T-helper 1 cell treated with Interleukin-12 subunit alpha and Interleukin-12 subunit beta and Interleukin-4 antibody, amounts not matched to agents 30 μg/mL and 1 μg/mL, for 36 hours (primary cell): ENCODE measurements around the gene ADGRF5.

Experiments
- H3K27ac Mint-ChIP-seq: one replicate; pipeline ENCODE4 v1.8.0; 2021; ENCODE audit warnings: mild to moderate bottlenecking, mixed read lengths
- H3K27me3 Mint-ChIP-seq: one replicate; pipeline ENCODE4 v1.8.0; 2021; ENCODE audit warnings: low read depth, mixed read lengths
- H3K36me3 Mint-ChIP-seq: one replicate; pipeline ENCODE4 v1.8.0; 2021; ENCODE audit warnings: low read depth, mixed read lengths
- H3K4me1 Mint-ChIP-seq: one replicate; pipeline ENCODE4 v1.8.0; 2021; ENCODE audit warnings: low read depth, mixed read lengths
- H3K4me3 Mint-ChIP-seq: one replicate; pipeline ENCODE4 v1.8.0; 2021; ENCODE audit warnings: mild to moderate bottlenecking, moderate library complexity, mixed read lengths
- H3K9me3 Mint-ChIP-seq: one replicate; pipeline ENCODE4 v1.8.0; 2021; ENCODE audit warnings: mixed read lengths

ADGRF5 gene

DNA sequence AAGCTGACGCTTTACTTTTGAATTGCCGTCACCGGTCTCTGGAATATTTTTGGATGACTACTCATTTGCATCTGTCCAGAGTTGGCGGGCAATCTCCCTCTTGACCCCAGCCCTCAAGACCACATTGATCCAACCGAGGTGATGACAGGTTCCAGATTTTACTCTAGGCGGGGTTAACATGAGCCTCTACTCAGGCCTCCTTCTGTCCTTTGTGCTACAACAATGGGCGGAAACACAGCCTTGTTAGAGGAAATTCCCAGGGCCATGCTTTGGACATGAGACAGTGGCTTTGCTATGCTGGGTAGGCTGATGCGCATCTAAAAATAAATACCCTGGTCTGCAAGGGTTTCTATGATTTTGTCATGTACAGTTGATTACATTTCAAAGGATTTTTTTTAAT lies 27.0 kb upstream of the ADGRF5 start:
- Mint-ChIP-seq H3K27me3 (no peaks in the 10 kb centered on the region), H3K9me3 (no peaks in the 10 kb centered on the region), H3K36me3 (no peaks in the 10 kb centered on the region), H3K27ac (no peak overlapping the region), H3K4me1 (no peaks in the 10 kb centered on the region), H3K4me3 (no peak overlapping the region)

- no peak overlapping the region for H3K4me3 Mint-ChIP-seq
- H3K4me1 Mint-ChIP-seq, result no peaks in the 10 kb centered on the region
- peaks cover 1% of the 10 kb centered on the region for H3K36me3 Mint-ChIP-seq
- H3K9me3 Mint-ChIP-seq, result no peaks in the 10 kb centered on the region
- no peak overlapping the region for H3K27ac Mint-ChIP-seq
- no peaks in the 10 kb centered on the region for H3K27me3 Mint-ChIP-seq
Measured at GRCh38 chr6:46947497-46947896, 25.8 kb upstream of the ADGRF5 start.

DNA sequence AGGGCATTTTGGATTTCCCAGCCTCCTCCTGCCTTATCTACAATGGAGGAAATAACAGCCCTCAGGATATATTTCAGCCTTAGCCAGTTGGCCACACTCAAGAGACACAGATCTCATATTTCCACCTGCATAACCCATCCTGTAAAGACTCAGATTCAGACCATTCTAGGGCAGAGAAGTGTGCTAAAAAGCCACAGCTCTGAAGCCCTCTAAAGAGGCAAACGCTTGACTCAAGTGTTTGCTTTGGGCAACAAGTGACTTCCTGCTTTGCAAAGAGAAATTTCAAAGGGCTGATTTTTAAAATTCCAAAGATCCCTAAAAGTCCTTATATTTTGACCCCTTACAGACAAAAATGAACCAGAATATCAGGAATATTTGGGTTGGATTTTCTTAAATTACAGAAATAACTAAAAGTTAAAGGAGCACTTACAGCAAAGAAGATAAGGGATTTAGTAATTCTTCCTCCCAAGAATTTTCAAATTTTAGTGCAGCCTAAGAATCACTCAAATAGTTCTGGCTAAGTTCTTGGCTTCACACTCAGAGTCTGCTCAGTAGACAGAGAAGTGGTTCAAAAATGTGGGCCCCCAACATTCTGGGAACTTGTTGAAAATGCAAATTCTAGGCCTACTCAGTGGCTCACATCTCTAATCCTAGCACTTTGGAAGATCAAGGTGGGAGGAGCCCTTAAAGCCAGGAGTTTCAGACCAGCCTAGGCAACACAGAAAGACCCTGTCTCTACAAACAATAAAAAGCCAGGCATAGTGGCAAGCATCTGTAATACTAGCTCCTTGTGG lies 18.9 kb upstream of the ADGRF5 start:
- H3K4me3 Mint-ChIP-seq, result no peak overlapping the region
- no peaks in the 10 kb centered on the region for H3K4me1 Mint-ChIP-seq
- peaks cover 1% of the 10 kb centered on the region for H3K36me3 Mint-ChIP-seq
- H3K27ac Mint-ChIP-seq, result no peak overlapping the region
- no peaks in the 10 kb centered on the region for H3K27me3 Mint-ChIP-seq
- no peaks in the 10 kb centered on the region for H3K9me3 Mint-ChIP-seq

DNA sequence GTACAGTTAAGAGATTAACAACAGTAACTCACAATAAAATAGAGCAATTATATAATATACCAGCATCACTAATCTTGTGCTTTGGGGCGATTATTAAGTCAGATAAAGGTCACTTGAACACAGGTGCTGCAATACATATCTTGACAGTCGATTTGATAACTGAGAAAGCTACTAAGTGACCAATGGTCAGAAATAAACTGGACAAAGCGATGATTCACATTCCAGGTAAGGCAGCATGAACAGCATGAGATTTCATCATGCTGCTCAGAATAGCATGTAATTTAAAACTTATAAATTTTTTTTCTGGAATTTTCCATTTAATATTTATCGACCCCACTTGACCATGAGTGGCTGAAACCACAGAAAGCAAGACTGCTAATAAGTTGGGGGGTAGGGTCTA lies 15.9 kb upstream of the ADGRF5 start:
- Mint-ChIP-seq H3K4me1 (no peaks in the 10 kb centered on the region), H3K27me3 (no peaks in the 10 kb centered on the region), H3K4me3 (no peak overlapping the region), H3K9me3 (no peaks in the 10 kb centered on the region), H3K36me3 (peaks cover under 1% of the 10 kb centered on the region), H3K27ac (no peak overlapping the region)

GRCh38 chr6:46935687-46936086 lies 13.9 kb upstream of the ADGRF5 start:
- H3K36me3 Mint-ChIP-seq, result no peaks in the 10 kb centered on the region
- H3K27me3 Mint-ChIP-seq, result no peaks in the 10 kb centered on the region
- H3K9me3 Mint-ChIP-seq, result no peaks in the 10 kb centered on the region
- no peak overlapping the region for H3K4me3 Mint-ChIP-seq
- H3K4me1 Mint-ChIP-seq, result no peaks in the 10 kb centered on the region
- H3K27ac Mint-ChIP-seq, result no peak overlapping the region

- no peak overlapping the region for H3K27ac Mint-ChIP-seq
- H3K4me1 Mint-ChIP-seq, result no peaks in the 10 kb centered on the region
- no peaks in the 10 kb centered on the region for H3K9me3 Mint-ChIP-seq
- no peaks in the 10 kb centered on the region for H3K27me3 Mint-ChIP-seq
- no peaks in the 10 kb centered on the region for H3K36me3 Mint-ChIP-seq
- no peak overlapping the region for H3K4me3 Mint-ChIP-seq
Measured at GRCh38 chr6:46933751-46934150, 12.0 kb upstream of the ADGRF5 start.

- Mint-ChIP-seq H3K4me3 (no peak overlapping the region), H3K4me1 (no peaks in the 10 kb centered on the region), H3K27me3 (no peaks in the 10 kb centered on the region), H3K36me3 (no peaks in the 10 kb centered on the region), H3K27ac (no peak overlapping the region), H3K9me3 (no peaks in the 10 kb centered on the region)
Measured at GRCh38 chr6:46932526-46933319, 11.0 kb upstream of the ADGRF5 start.

GRCh38 chr6:46931416-46931815 lies 9.7 kb upstream of the ADGRF5 start:
- no peak overlapping the region for H3K27ac Mint-ChIP-seq
- no peaks in the 10 kb centered on the region for H3K36me3 Mint-ChIP-seq
- no peaks in the 10 kb centered on the region for H3K9me3 Mint-ChIP-seq
- H3K4me1 Mint-ChIP-seq, result no peaks in the 10 kb centered on the region
- no peak overlapping the region for H3K4me3 Mint-ChIP-seq
- H3K27me3 Mint-ChIP-seq, result no peaks in the 10 kb centered on the region

DNA sequence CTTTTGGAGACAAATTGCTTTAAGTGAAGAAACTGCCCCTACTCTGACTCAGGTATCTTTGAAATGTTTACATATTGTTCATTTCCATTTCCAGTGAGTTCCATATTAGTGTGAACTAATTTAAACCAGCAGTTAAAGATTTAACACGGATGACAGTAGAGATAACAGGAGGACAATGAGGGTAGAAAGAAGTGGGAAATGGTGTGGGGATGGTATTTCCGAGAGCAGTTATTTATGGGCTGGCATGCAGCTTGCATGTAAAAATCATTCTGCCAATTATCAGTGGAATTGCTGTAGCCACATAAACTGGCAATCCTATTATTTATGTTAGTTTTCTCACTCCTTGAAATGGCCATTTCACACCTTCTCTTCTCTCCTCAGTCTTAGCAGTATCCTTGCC lies 8.6 kb upstream of the ADGRF5 start:
- Mint-ChIP-seq H3K27ac (no peak overlapping the region), H3K4me1 (no peaks in the 10 kb centered on the region), H3K27me3 (no peaks in the 10 kb centered on the region), H3K36me3 (no peaks in the 10 kb centered on the region), H3K9me3 (no peaks in the 10 kb centered on the region), H3K4me3 (no peak overlapping the region)

GRCh38 chr6:46927066-46927465 lies 5.3 kb upstream of the ADGRF5 start:
- Mint-ChIP-seq H3K27me3 (no peaks in the 10 kb centered on the region), H3K4me1 (no peaks in the 10 kb centered on the region), H3K27ac (no peak overlapping the region), H3K4me3 (no peak overlapping the region), H3K9me3 (no peaks in the 10 kb centered on the region), H3K36me3 (no peaks in the 10 kb centered on the region)

- no peak overlapping the region for H3K4me3 Mint-ChIP-seq
- H3K36me3 Mint-ChIP-seq, result no peaks in the 10 kb centered on the region
- H3K9me3 Mint-ChIP-seq, result no peaks in the 10 kb centered on the region
- H3K27me3 Mint-ChIP-seq, result no peaks in the 10 kb centered on the region
- H3K4me1 Mint-ChIP-seq, result no peaks in the 10 kb centered on the region
- no peak overlapping the region for H3K27ac Mint-ChIP-seq
Measured at GRCh38 chr6:46926481-46926880, 4.7 kb upstream of the ADGRF5 start.

GRCh38 chr6:46925563-46926253 lies 4.0 kb upstream of the ADGRF5 start:
- Mint-ChIP-seq H3K27me3 (no peaks in the 10 kb centered on the region), H3K9me3 (no peaks in the 10 kb centered on the region)

GRCh38 chr6:46923476-46923875 lies 1.7 kb upstream of the ADGRF5 start:
- Mint-ChIP-seq H3K36me3 (no peaks in the 10 kb centered on the region), H3K9me3 (no peaks in the 10 kb centered on the region), H3K27ac (no peak overlapping the region), H3K4me1 (no peaks in the 10 kb centered on the region), H3K4me3 (no peak overlapping the region), H3K27me3 (no peaks in the 10 kb centered on the region)

More at GRCh38 chr6:46925563-46926253, 4.0 kb upstream of the ADGRF5 start:
- H3K4me1 Mint-ChIP-seq, result no peaks in the 10 kb centered on the region
- H3K27ac Mint-ChIP-seq, result no peak overlapping the region
- H3K4me3 Mint-ChIP-seq, result no peak overlapping the region
- no peaks in the 10 kb centered on the region for H3K36me3 Mint-ChIP-seq

DNA sequence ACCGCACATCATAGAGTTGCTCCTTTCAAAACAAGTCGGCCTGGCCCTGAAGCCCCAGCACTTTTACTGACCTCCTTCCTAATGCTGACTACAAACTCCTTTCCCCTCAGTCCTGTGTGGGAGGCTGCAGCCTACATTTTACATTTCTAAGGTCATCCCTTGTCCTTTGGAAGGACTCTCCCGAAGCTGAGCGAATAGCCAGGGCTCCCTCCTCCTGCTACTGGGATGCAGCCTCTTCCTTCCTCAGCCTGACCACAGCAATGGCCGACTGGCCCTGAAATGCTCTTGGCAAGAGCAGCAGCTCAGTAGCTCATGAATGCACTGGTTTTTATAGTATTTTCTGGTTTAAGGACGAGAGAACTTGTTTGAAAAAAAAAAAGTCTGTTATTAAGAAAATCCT lies 679 bp downstream of the ADGRF5 start:
- no peak overlapping the region for H3K27ac Mint-ChIP-seq
- H3K27me3 Mint-ChIP-seq, result no peaks in the 10 kb centered on the region
- no peaks in the 10 kb centered on the region for H3K36me3 Mint-ChIP-seq
- no peak overlapping the region for H3K4me3 Mint-ChIP-seq
- no peaks in the 10 kb centered on the region for H3K4me1 Mint-ChIP-seq
- H3K9me3 Mint-ChIP-seq, result no peaks in the 10 kb centered on the region

DNA sequence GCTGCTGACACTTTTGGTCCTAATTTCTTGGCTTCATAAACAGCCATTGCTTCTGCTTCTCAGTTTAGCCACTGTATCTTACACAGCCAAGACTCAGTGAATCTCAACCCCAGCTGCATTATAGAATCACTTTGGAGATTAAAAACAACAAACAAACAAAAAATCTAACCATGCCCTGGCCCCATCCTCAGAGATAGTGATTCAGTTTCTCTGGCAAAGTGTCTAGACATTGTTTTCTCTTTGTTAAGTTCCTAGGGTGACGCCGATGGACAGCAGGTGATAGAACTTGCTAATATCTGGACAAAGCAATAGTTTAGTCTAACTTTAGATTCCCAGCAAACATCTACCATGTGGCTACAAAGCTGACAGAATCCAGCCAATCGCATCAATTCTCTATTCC lies 2.9 kb downstream of the ADGRF5 start:
- Mint-ChIP-seq H3K36me3 (no peaks in the 10 kb centered on the region), H3K4me1 (no peaks in the 10 kb centered on the region), H3K9me3 (no peaks in the 10 kb centered on the region), H3K27ac (no peak overlapping the region), H3K4me3 (no peak overlapping the region), H3K27me3 (no peaks in the 10 kb centered on the region)
